Thoracic aorta (tissue), 2 donors: ENCODE results near the gene SLC28A3. TPM values are rescaled to one million over a fixed set of nuclear protein-coding genes. Genes with fewer than 3 reads are reported as not detected.
"Not testable (repeated sequence)": the region's sequence is repeated elsewhere in the genome, so short reads cannot be mapped to it uniquely, and the experiment has no call there.

Experiments
- ATAC-seq: fragments of 150-250 bp; one replicate; pipeline ENCODE4 v1.8.0; 2017; ENCODE audit warnings: low read depth; ENCODE audit not compliant: insufficient number of reproducible peaks, low FRiP score
- DNase-seq: peaks from one replicate; pipeline ENCODE4 v3.0.0-alpha.2; 2020; ENCODE audit warnings: low spot score
- H3K27ac ChIP-seq, 2 donors: fragments of 200-600 bp; sonication (generic); 1 replicate in 1 of 2; 2 replicates in 1 of 2; pipeline ENCODE4 v1.5.1; 2016; ENCODE audit warnings: mild to moderate bottlenecking in 2 of 2, moderate library complexity in 2 of 2
- H3K27me3 ChIP-seq: fragments of 200-600 bp; sonication (generic); replicated peaks from 2 replicates; pipeline ENCODE4 v1.6.0; 2016; ENCODE audit warnings: mild to moderate bottlenecking; ENCODE audit not compliant: insufficient read depth
- H3K36me3 ChIP-seq: fragments of 200-600 bp; sonication (generic); one replicate; pipeline ENCODE4 v1.5.1; 2016
- H3K4me1 ChIP-seq, 2 donors: fragments of 200-600 bp; sonication (generic); 1 replicate in 1 of 2; 2 replicates in 1 of 2; pipeline versions ENCODE4 v1.5.1 to v1.6.0; 2016; ENCODE audit warnings: low read depth in 2 of 2, mild to moderate bottlenecking in 1 of 2; ENCODE audit not compliant: control insufficient read depth in 1 of 2
- H3K4me3 ChIP-seq: fragments of 200-600 bp; sonication (generic); 2 replicates; pipeline ENCODE4 v1.5.1; 2016; ENCODE audit warnings: mild to moderate bottlenecking
- H3K9me3 ChIP-seq: fragments of 200-600 bp; sonication (generic); 2 replicates; pipeline ENCODE4 v1.5.1; 2016
- total RNA-seq, 2 donors: library from RNA; depleted of rRNA; stranded (reverse); fragments of >200 nt; gene quantifications; one replicate each; pipeline versions ENCODE4 v1.1.0 to v1.2.3, GENCODE V29; 2016
- TF ChIP-seq, protein P1 (sequence below): fragments of 200-600 bp; sonication (generic); IDR thresholded peaks from one replicate; pipeline ENCODE4 v1.5.1; 2019; ENCODE audit warnings: antibody characterized with exemption

Gene SLC28A3, protein sequence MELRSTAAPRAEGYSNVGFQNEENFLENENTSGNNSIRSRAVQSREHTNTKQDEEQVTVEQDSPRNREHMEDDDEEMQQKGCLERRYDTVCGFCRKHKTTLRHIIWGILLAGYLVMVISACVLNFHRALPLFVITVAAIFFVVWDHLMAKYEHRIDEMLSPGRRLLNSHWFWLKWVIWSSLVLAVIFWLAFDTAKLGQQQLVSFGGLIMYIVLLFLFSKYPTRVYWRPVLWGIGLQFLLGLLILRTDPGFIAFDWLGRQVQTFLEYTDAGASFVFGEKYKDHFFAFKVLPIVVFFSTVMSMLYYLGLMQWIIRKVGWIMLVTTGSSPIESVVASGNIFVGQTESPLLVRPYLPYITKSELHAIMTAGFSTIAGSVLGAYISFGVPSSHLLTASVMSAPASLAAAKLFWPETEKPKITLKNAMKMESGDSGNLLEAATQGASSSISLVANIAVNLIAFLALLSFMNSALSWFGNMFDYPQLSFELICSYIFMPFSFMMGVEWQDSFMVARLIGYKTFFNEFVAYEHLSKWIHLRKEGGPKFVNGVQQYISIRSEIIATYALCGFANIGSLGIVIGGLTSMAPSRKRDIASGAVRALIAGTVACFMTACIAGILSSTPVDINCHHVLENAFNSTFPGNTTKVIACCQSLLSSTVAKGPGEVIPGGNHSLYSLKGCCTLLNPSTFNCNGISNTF
- total RNA-seq, result under 1 TPM in 1 of 2 donors, not detected in 1; 0.21 TPM

- no peaks in the 10 kb centered on the region for H3K27me3 ChIP-seq
- no peaks in the 10 kb centered on the region for H3K9me3 ChIP-seq
- H3K4me1 ChIP-seq, result no peaks in the 10 kb centered on the region
- DNase-seq (no peak), ATAC-seq (no peak)
- no peak within 1 kb of the TSS for H3K27ac ChIP-seq
- no peak within 1 kb of the TSS for H3K4me3 ChIP-seq
- no peaks in the 10 kb centered on the region for H3K36me3 ChIP-seq
- TF ChIP-seq, protein P1, sequence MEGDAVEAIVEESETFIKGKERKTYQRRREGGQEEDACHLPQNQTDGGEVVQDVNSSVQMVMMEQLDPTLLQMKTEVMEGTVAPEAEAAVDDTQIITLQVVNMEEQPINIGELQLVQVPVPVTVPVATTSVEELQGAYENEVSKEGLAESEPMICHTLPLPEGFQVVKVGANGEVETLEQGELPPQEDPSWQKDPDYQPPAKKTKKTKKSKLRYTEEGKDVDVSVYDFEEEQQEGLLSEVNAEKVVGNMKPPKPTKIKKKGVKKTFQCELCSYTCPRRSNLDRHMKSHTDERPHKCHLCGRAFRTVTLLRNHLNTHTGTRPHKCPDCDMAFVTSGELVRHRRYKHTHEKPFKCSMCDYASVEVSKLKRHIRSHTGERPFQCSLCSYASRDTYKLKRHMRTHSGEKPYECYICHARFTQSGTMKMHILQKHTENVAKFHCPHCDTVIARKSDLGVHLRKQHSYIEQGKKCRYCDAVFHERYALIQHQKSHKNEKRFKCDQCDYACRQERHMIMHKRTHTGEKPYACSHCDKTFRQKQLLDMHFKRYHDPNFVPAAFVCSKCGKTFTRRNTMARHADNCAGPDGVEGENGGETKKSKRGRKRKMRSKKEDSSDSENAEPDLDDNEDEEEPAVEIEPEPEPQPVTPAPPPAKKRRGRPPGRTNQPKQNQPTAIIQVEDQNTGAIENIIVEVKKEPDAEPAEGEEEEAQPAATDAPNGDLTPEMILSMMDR, result no peak
These were observed at the start of gene SLC28A3 for GRCh38 chr9:84340535-84340934. Gene SLC28A3, minus strand, starts transcription at chr9:84340758. Its CDS starts 125 bp downstream, at chr9:84340633.

DNA sequence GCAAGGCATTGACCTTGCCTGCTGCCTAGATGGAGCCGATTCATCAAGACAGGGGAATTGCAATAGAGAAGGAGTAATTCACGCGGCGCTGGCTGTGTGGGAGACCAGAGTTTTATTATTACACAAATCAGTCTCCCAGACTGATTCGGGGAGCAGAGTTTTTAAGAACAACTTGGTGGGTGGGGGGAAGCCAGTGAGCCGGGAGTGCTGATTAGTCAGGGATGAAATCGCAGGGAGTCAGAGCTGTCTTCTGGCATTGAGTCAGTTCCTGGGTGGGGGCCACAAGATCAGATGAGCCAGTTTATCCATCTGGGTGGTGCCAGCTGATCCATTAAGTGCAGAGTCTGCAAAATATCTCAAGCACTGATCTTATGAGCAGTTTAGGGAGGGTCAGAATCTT lies 49.7 kb upstream of the SLC28A3 start:
- H3K4me1 ChIP-seq, H3K4me3 ChIP-seq, H3K36me3 ChIP-seq, ATAC-seq, H3K27me3 ChIP-seq, H3K9me3 ChIP-seq, DNase-seq, H3K27ac ChIP-seq: not testable (repeated sequence)

- Histone ChIP-seq H3K36me3 (no peaks in the 10 kb centered on the region), H3K4me3 (no peak overlapping the region), H3K4me1 (no peaks in the 10 kb centered on the region), H3K27ac (no peak overlapping the region), H3K9me3 (no peaks in the 10 kb centered on the region), H3K27me3 (no peaks in the 10 kb centered on the region)
- TF ChIP-seq, protein P1, result no peak
- ATAC-seq (no peak), DNase-seq (no peak)
These were observed 47.3 kb upstream of the SLC28A3 start for GRCh38 chr9:84387821-84388220.

GRCh38 chr9:84386753-84387152 lies 46.2 kb upstream of the SLC28A3 start:
- Histone ChIP-seq H3K9me3 (no peaks in the 10 kb centered on the region), H3K27me3 (no peaks in the 10 kb centered on the region), H3K27ac (no peak overlapping the region), H3K4me1 (no peaks in the 10 kb centered on the region), H3K36me3 (no peaks in the 10 kb centered on the region), H3K4me3 (no peak overlapping the region)
- ATAC-seq, result no peak
- DNase-seq, result no peak
- TF ChIP-seq, protein P1, result no peak

DNA sequence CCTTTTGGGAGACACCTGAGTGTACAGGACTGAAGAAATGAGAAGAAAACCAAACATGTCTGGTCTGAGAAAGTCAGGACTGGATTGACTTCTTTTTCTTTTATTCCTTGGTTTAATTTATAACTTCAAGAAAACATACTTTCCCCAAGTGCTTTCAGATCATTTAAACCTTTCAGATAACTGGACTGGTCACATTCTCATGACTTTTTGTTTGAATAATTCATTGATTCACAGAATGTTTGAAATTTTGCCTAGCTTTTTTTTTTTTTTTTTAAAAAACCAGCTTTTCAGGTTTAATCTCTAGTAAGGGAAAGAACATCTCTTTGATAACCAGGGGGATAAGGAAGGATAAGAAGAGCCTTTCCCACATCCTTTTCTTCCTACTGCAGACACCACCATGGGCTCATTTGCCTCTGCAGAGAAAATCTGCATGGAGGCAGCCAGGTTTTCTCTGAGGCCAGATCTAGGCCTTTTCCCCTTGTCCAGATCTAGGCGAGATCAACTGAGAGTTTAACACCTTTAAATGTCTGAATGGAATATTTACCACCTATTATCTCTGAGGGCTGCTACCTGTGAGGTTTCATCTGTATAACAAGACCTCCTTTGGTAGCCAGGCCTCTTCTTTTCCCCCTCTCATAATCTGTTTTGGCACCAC lies 45.0 kb upstream of the SLC28A3 start:
- Histone ChIP-seq H3K4me1 (no peaks in the 10 kb centered on the region), H3K9me3 (no peaks in the 10 kb centered on the region), H3K27me3 (no peaks in the 10 kb centered on the region), H3K36me3 (no peaks in the 10 kb centered on the region), H3K27ac (no peak overlapping the region), H3K4me3 (no peak overlapping the region)
- ATAC-seq, result no peak
- no peak for DNase-seq
- TF ChIP-seq, protein P1, result no peak
